ENCODE data around the gene ATP6V0E2.

DNA sequence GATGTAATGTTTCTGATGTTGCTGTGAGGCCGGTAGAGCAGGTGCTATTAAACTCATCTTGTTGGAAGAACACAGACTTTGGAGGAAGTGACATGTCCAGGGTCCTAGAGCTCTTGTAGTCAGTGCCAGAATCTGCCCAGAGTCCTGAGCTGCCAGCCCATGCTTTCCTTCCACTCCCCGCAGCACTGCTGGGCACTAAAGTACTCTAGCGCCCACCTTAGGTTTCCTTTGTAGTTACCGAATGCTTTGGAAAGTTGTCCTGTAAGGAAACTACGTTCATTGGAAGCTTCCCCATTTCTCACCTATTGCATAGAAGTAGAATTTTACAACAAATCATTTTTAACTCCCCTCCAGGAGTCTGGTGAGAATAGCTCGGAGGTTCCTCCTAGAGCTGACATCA, 24.6 kb upstream of the ATP6V0E2 start:
- TF ChIP-seq GATA2 (IDR thresholded peaks at IDR 0.05; ENCODE audit: low read depth, low read length) (no peak), GATA3 (IDR thresholded peaks at IDR 0.05; ENCODE audit: low read depth, low read length) (no peak)

Measured in SH-SY5Y (cell line).